Ovary (tissue), 3 donors: ENCODE measurements around the gene MPPED2.

Experiments
- POLR2A ChIP-seq: fragments of 450-650 bp; IDR thresholded peaks from one replicate; pipeline ENCODE4 v1.6.1; 2017; ENCODE audit warnings: antibody characterized with exemption, mild to moderate bottlenecking, moderate library complexity
- TF ChIP-seq, protein P1 (sequence below), 3 donors: fragments of 450-650 bp in 2 of 3; fragments of 200-600 bp in 1 of 3; IDR thresholded peaks; one replicate each; pipeline versions ENCODE4 v1.5.1 to v1.8.0; 2016 to 2022; ENCODE audit warnings: antibody characterized with exemption in 3 of 3, mild to moderate bottlenecking in 1 of 3
- donor health status: DM: no; HTN: no; CAD: no.

DNA sequence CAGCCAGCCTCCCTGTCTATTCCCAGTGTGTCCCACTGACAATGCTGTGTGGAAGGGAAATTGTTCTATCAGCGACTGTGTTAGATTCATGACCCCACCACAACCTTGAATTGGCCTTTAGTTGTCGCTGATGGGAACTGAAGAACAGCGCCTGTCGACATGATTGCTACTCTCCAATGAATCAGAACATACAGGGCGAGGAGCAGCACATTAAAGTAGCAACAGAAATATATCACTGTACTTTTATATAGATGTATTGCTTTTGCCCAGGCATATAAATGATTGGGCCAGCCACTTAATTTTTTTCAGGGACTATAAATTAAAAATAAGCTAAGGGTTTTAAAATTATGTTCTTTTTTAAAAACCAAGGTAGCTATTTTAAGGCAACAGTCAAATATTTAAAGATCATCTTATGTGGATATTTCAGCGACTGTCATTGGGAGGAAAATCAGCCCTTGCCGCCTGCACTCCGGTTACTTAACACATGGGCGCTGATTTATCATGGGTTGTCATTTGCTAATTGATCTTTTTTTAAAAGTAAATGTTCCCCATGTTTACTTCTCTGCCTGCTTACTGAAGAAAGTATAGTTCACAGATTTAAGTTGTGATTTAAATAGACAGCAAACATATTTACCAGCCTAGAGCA lies 221.2 kb downstream of the MPPED2 start:
- TF ChIP-seq, protein P1, sequence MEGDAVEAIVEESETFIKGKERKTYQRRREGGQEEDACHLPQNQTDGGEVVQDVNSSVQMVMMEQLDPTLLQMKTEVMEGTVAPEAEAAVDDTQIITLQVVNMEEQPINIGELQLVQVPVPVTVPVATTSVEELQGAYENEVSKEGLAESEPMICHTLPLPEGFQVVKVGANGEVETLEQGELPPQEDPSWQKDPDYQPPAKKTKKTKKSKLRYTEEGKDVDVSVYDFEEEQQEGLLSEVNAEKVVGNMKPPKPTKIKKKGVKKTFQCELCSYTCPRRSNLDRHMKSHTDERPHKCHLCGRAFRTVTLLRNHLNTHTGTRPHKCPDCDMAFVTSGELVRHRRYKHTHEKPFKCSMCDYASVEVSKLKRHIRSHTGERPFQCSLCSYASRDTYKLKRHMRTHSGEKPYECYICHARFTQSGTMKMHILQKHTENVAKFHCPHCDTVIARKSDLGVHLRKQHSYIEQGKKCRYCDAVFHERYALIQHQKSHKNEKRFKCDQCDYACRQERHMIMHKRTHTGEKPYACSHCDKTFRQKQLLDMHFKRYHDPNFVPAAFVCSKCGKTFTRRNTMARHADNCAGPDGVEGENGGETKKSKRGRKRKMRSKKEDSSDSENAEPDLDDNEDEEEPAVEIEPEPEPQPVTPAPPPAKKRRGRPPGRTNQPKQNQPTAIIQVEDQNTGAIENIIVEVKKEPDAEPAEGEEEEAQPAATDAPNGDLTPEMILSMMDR (IDR thresholded peaks at IDR 0.05) = no peak
- no peak for TF ChIP-seq POLR2A
